MCF 10A (cell line): ENCODE data around the gene NANOS2. TPM values are rescaled to one million over a fixed set of nuclear protein-coding genes. Genes with fewer than 3 reads are reported as not detected.

Experiments
- BruUV-seq: library from RNA; stranded (reverse); fragments of 400-500 nt; replicated peaks from 2 replicates; lab custom pipeline; 2021; lab: Mats Ljungman, UMichigan
- CTCF ChIA-PET: fragments of 300-600 bp; sonication (Branson Sonifier 250); formaldehyde crosslinking; extraction: SDS; loops from one replicate; lab custom pipeline; 2021; ENCODE audit warnings: antibody characterized with exemption, inconsistent platforms; lab: Yijun Ruan, JAX
- POLR2A ChIA-PET: fragments of 300-600, 350-650 bp; sonication (Branson Sonifier 250); formaldehyde crosslinking; extraction: SDS; loops from one replicate; lab custom pipeline; 2020; ENCODE audit warnings: antibody characterized with exemption, inconsistent platforms; lab: Yijun Ruan, JAX
- DNase-seq: peaks from one replicate; pipeline ENCODE4 v3.0.0-alpha.2; 2018; ENCODE audit not compliant: unreplicated experiment
- H3K27ac Mint-ChIP-seq: one replicate; pipeline ENCODE4 v1.8.0; 2022; ENCODE audit warnings: mild to moderate bottlenecking, low read depth, mixed read lengths; ENCODE audit not compliant: unreplicated experiment
- H3K27me3 Mint-ChIP-seq: one replicate; pipeline ENCODE4 v1.8.0; 2022; ENCODE audit warnings: mixed read lengths; ENCODE audit not compliant: insufficient read depth, unreplicated experiment
- H3K36me3 Mint-ChIP-seq: one replicate; pipeline ENCODE4 v1.8.0; 2022; ENCODE audit warnings: mild to moderate bottlenecking, moderate library complexity, mixed read lengths; ENCODE audit not compliant: insufficient read depth, unreplicated experiment
- H3K4me1 Mint-ChIP-seq: one replicate; pipeline ENCODE4 v1.8.0; 2022; ENCODE audit warnings: mixed read lengths; ENCODE audit not compliant: insufficient read depth, unreplicated experiment
- H3K4me3 Mint-ChIP-seq: one replicate; pipeline ENCODE4 v1.8.0; 2022; ENCODE audit warnings: mild to moderate bottlenecking, moderate library complexity, mixed read lengths; ENCODE audit not compliant: unreplicated experiment
- H3K9me3 Mint-ChIP-seq: one replicate; pipeline ENCODE4 v1.8.0; 2022; ENCODE audit warnings: mixed read lengths; ENCODE audit not compliant: unreplicated experiment
- CTCF ChIP-seq: fragments of 200-600 bp; IDR thresholded peaks from one replicate; pipeline ENCODE4 v1.8.0; 2022; ENCODE audit warnings: antibody characterized with exemption, mild to moderate bottlenecking; ENCODE audit not compliant: unreplicated experiment
- intact Hi-C: fragments of 100-400 bp; cut with micrococcal nuclease; formaldehyde crosslinking; loops from 2 replicates; pipeline ENCODE4 v1.14.1; 2022
- total RNA-seq: library from RNA; stranded (reverse); gene quantifications from 2 replicates; pipeline ENCODE4 v1.2.3, GENCODE V29; 2022

The NANOS2 gene
- total RNA-seq, 1 experiment from 2014 or later, result not detected

- BruUV-seq, result no TSS peak
- Mint-ChIP-seq H3K4me1 (peaks cover 5% of the 10 kb centered on the region), H3K4me3 (no peak overlapping the region), H3K9me3 (no peaks in the 10 kb centered on the region), H3K36me3 (no peaks in the 10 kb centered on the region), H3K27ac (no peak overlapping the region), H3K27me3 (peaks cover 27% of the 10 kb centered on the region)
- intact Hi-C loops, result no loop called here
- no peak for TF ChIP-seq CTCF
- CTCF ChIA-PET, result no interaction called here
- POLR2A ChIA-PET, result no interaction called here
- DNase-seq, result no peak
These were observed 20.7 kb upstream of the NANOS2 start for GRCh38 chr19:45935267-45935666.

- Mint-ChIP-seq H3K4me3 (no peak overlapping the region), H3K27me3 (peaks cover 33% of the 10 kb centered on the region), H3K36me3 (no peaks in the 10 kb centered on the region), H3K27ac (no peak overlapping the region), H3K4me1 (peaks cover 5% of the 10 kb centered on the region), H3K9me3 (no peaks in the 10 kb centered on the region)
- TF ChIP-seq CTCF, result no peak
- ChIA-PET CTCF (no interaction called here), POLR2A (interaction anchor here (0.6 kb wide), 1 partner anchor 118 kb away, joined by 3 read pairs; no protein-coding TSS in a partner anchor)
- intact Hi-C loops, result no loop called here
- DNase-seq, result no peak
- BruUV-seq, result no TSS peak
These were observed 20.1 kb upstream of the NANOS2 start for GRCh38 chr19:45934551-45935230.

GRCh38 chr19:45933759-45934158 is 19.2 kb upstream of the NANOS2 start:
- intact Hi-C loops, result no loop called here
- Mint-ChIP-seq H3K4me3 (no peak overlapping the region), H3K27ac (no peak overlapping the region), H3K36me3 (no peaks in the 10 kb centered on the region), H3K9me3 (no peaks in the 10 kb centered on the region), H3K27me3 (peaks cover 34% of the 10 kb centered on the region), H3K4me1 (peaks cover 5% of the 10 kb centered on the region)
- ChIA-PET CTCF (interaction anchor here (0.6 kb wide), 1 partner anchor 391 kb away, joined by 4 read pairs; no protein-coding TSS in a partner anchor), POLR2A (no interaction called here)
- no peak for DNase-seq
- no peak for TF ChIP-seq CTCF
- BruUV-seq, result no TSS peak

GRCh38 chr19:45931055-45931454 is 16.5 kb upstream of the NANOS2 start:
- H3K9me3 Mint-ChIP-seq, result no peaks in the 10 kb centered on the region
- TF ChIP-seq CTCF, result no peak
- DNase-seq, result no peak
- no TSS peak for BruUV-seq
- ChIA-PET CTCF (no interaction called here), POLR2A (no interaction called here)
- intact Hi-C loops, result no loop called here
- peaks cover 22% of the 10 kb centered on the region for H3K27me3 Mint-ChIP-seq
- H3K36me3 Mint-ChIP-seq, result no peaks in the 10 kb centered on the region
- no peak overlapping the region for H3K27ac Mint-ChIP-seq
- no peak overlapping the region for H3K4me3 Mint-ChIP-seq
- H3K4me1 Mint-ChIP-seq, result peaks cover 17% of the 10 kb centered on the region
